H9 (cell line): Measurements from ENCODE around the gene CTSW. TPM values are rescaled to one million over a fixed set of nuclear protein-coding genes. Genes with fewer than 3 reads are reported as not detected.
A peak's percentile ranks its signal among the peaks of the same experiment; 100 is the strongest.

Experiments
- DNase-seq: peaks from one replicate; pipeline ENCODE4 v3.0.0-alpha.2; 2017
- H2AFZ ChIP-seq: one replicate; pipeline ENCODE4 v1.6.1; 2013; ENCODE audit warnings: mild to moderate bottlenecking, low read length, control low read depth, moderate library complexity
- H2AK5ac ChIP-seq: 2 replicates; pipeline ENCODE4 v1.6.1; 2013; ENCODE audit warnings: low read length, control low read depth, mixed read lengths; ENCODE audit not compliant: insufficient read length
- H2BK120ac ChIP-seq: one replicate; pipeline ENCODE4 v1.6.1; 2013; ENCODE audit warnings: low read depth, mild to moderate bottlenecking, low read length, control low read depth, inconsistent platforms; ENCODE audit not compliant: poor library complexity, severe bottlenecking
- H2BK12ac ChIP-seq: 2 replicates; pipeline ENCODE4 v1.6.1; 2013; ENCODE audit warnings: low read length, control low read depth, mixed read lengths, low read depth; ENCODE audit not compliant: insufficient read length
- H2BK15ac ChIP-seq: 2 replicates; pipeline ENCODE4 v1.6.1; 2013; ENCODE audit warnings: low read depth, low read length, control low read depth
- H2BK20ac ChIP-seq: one replicate; pipeline ENCODE4 v1.6.1; 2013; ENCODE audit warnings: low read depth, mild to moderate bottlenecking, low read length, control low read depth, inconsistent platforms; ENCODE audit not compliant: poor library complexity, severe bottlenecking
- H2BK5ac ChIP-seq: 2 replicates; pipeline ENCODE4 v1.6.1; 2013; ENCODE audit warnings: low read length, control low read depth, mixed read lengths; ENCODE audit not compliant: insufficient read length
- H3K14ac ChIP-seq: 2 replicates; pipeline ENCODE4 v1.6.1; 2013; ENCODE audit warnings: low read length, control low read depth; ENCODE audit not compliant: insufficient read depth
- H3K18ac ChIP-seq: 2 replicates; pipeline ENCODE4 v1.6.1; 2013; ENCODE audit warnings: low read depth, mild to moderate bottlenecking, mixed read lengths, low read length, control low read depth; ENCODE audit not compliant: insufficient read length
- H3K23ac ChIP-seq: 2 replicates; pipeline ENCODE4 v1.6.1; 2013; ENCODE audit warnings: low read length, control low read depth, mixed read lengths, low read depth; ENCODE audit not compliant: insufficient read length
- H3K23me2 ChIP-seq: 2 replicates; pipeline ENCODE4 v1.6.1; 2013; ENCODE audit warnings: low read depth, mild to moderate bottlenecking, mixed read lengths, low read length, control low read depth; ENCODE audit not compliant: insufficient read length, poor library complexity, severe bottlenecking
- H3K27ac ChIP-seq: 2 replicates; pipeline ENCODE4 v1.5.1; 2013; ENCODE audit warnings: low read length, control low read depth, mixed read lengths, low read depth; ENCODE audit not compliant: insufficient read length
- H3K27me3 ChIP-seq: 2 replicates; pipeline ENCODE4 v1.6.1; 2013; ENCODE audit warnings: low read length, control low read depth, inconsistent platforms; ENCODE audit not compliant: insufficient read depth
- H3K4ac ChIP-seq: 2 replicates; pipeline ENCODE4 v1.6.1; 2013; ENCODE audit warnings: low read depth, mild to moderate bottlenecking, control low read depth, inconsistent platforms, low read length, moderate library complexity
- H3K4me1 ChIP-seq: 2 replicates; pipeline ENCODE4 v1.6.1; 2013; ENCODE audit warnings: low read length, control low read depth, inconsistent platforms; ENCODE audit not compliant: insufficient read depth
- H3K4me2 ChIP-seq: 2 replicates; pipeline ENCODE4 v1.6.1; 2013; ENCODE audit warnings: low read length, control low read depth, mixed read lengths; ENCODE audit not compliant: insufficient read length, insufficient read depth
- H3K56ac ChIP-seq: 2 replicates; pipeline ENCODE4 v1.6.1; 2013; ENCODE audit warnings: low read depth, mild to moderate bottlenecking, mixed read lengths, low read length, control low read depth; ENCODE audit not compliant: insufficient read length
- H3K79me1 ChIP-seq: 2 replicates; pipeline ENCODE4 v1.6.1; 2013; ENCODE audit warnings: low read depth, mild to moderate bottlenecking, moderate library complexity, low read length, control low read depth, inconsistent platforms; ENCODE audit not compliant: insufficient read depth, poor library complexity, severe bottlenecking
- H3K79me2 ChIP-seq: 2 replicates; pipeline ENCODE4 v1.6.1; 2013; ENCODE audit warnings: low read length, control low read depth, inconsistent platforms; ENCODE audit not compliant: insufficient read depth
- H3K9ac ChIP-seq: 2 replicates; pipeline ENCODE4 v1.6.1; 2013; ENCODE audit warnings: low read length, control low read depth, mixed read lengths; ENCODE audit not compliant: insufficient read length; ENCODE audit errors: extremely low read depth
- H3K9me3 ChIP-seq: one replicate; pipeline ENCODE4 v1.6.1; 2013; ENCODE audit warnings: low read depth, low read length, inconsistent platforms; ENCODE audit not compliant: control insufficient read depth
- H3T11ph ChIP-seq: one replicate; pipeline ENCODE4 v1.6.1; 2013; ENCODE audit warnings: mild to moderate bottlenecking, low read length, control low read depth, inconsistent platforms
- H4K20me1 ChIP-seq: one replicate; pipeline ENCODE4 v1.6.1; 2013; ENCODE audit not compliant: control insufficient read depth, insufficient read length, insufficient read depth
- H4K5ac ChIP-seq: 2 replicates; pipeline ENCODE4 v1.6.1; 2013; ENCODE audit warnings: low read depth, mild to moderate bottlenecking, mixed read lengths, low read length, control low read depth; ENCODE audit not compliant: insufficient read length
- H4K8ac ChIP-seq: replicated peaks from 2 replicates; pipeline ENCODE4 v1.6.1; 2013; ENCODE audit warnings: low read length, control low read depth, mixed read lengths, low read depth; ENCODE audit not compliant: insufficient read length
- H4K91ac ChIP-seq: 2 replicates; pipeline ENCODE4 v1.6.1; 2013; ENCODE audit warnings: low read depth, mild to moderate bottlenecking, moderate library complexity, mixed read lengths, low read length, control low read depth; ENCODE audit not compliant: insufficient read length
- H3K27ac Mint-ChIP-seq, 3 experiments: 2 replicates in 2 of 3; 3 replicates in 1 of 3; pipeline ENCODE4 v1.8.0; 2020 to 2021; ENCODE audit warnings: mixed read lengths in 3 of 3, mild to moderate bottlenecking in 1 of 3, moderate library complexity in 1 of 3
- H3K27me3 Mint-ChIP-seq: 2 replicates; pipeline ENCODE4 v1.8.0; 2021; ENCODE audit warnings: low read depth, mild to moderate bottlenecking, moderate library complexity, mixed read lengths
- H3K36me3 Mint-ChIP-seq, 3 experiments: 2 replicates in 2 of 3; 3 replicates in 1 of 3; pipeline ENCODE4 v1.8.0; 2020 to 2021; ENCODE audit warnings: low read depth in 3 of 3, mixed read lengths in 3 of 3; ENCODE audit not compliant: insufficient read depth in 1 of 3
- H3K4me1 Mint-ChIP-seq, 2 experiments: 2 replicates each; pipeline ENCODE4 v1.8.0; 2020; ENCODE audit warnings: mixed read lengths in 2 of 2
- H3K4me3 Mint-ChIP-seq, 2 experiments: 2 replicates in 1 of 2; 3 replicates in 1 of 2; pipeline ENCODE4 v1.8.0; 2020 to 2021; ENCODE audit warnings: mild to moderate bottlenecking in 2 of 2, mixed read lengths in 2 of 2, moderate library complexity in 1 of 2
- H3K9me3 Mint-ChIP-seq, 2 experiments: 2 replicates in 1 of 2; 3 replicates in 1 of 2; pipeline ENCODE4 v1.8.0; 2020; ENCODE audit warnings: mild to moderate bottlenecking in 2 of 2, mixed read lengths in 2 of 2, moderate library complexity in 1 of 2
- WGBS: extraction: QIAGEN DNeasy Blood & Tissue Kit; methylation state at CpG from one replicate; pipeline ENCODE4 v1.1.7; 2013; ENCODE audit warnings: missing lambda C conversion rate, low lambda C conversion rate, mixed read lengths; ENCODE audit not compliant: insufficient read length; ENCODE audit errors: extremely low coverage; 5-methylcytosine and 5-hydroxymethylcytosine counted together
- total RNA-seq: library from RNA; stranded (reverse); gene quantifications from 2 replicates; pipeline ENCODE4 v1.2.1, GENCODE V29; 2021
- TF ChIP-seq, protein P1 (sequence below): fragments of 200-600 bp; sonication (generic); conservative IDR thresholded peaks from 3 replicates; pipeline ENCODE4 v1.8.0; 2021; ENCODE audit warnings: antibody characterized with exemption, mild to moderate bottlenecking

The CTSW gene
- total RNA-seq, 1 experiment from 2014 or later = not detected

DNA sequence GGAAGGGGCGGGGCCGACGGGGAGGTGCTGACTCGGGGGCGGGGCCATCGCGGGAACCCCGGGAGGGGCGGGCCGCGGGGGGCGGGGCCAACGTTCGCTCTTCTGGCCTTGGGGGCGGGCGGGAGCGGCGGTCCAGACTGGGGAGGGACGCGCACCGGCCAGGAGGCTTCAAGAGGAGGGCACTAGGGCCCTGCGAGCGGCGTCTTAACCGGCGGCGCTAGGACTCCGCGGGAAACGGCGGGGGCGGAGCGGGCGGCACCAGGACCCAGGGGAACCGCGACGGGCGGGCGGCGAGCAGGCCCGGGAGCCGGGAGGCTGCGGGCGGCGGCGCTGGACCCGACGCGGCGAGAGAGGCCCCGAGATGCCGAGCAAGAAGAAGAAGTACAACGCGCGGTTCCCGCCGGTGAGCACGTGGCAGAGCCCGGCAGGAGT is 39.5 kb downstream of the CTSW start, which contains the start of gene DRAP1:
DRAP1 (plus strand) TSS at position 286 of the 432 bp plus-strand sequence; CDS start at position 362, 76 bp downstream.
- DNase-seq = peak; percentile 99
- peak within 1 kb of the TSS in 2 of 3 experiments; percentile 72 to 86; a peak in 2 of 7 replicates for H3K27ac Mint-ChIP-seq
- Histone ChIP-seq H2BK5ac (no peak within 1 kb of the TSS), H2BK15ac (no peak within 1 kb of the TSS), H4K5ac (no peak within 1 kb of the TSS), H3K18ac (peak within 1 kb of the TSS; percentile 56), H3K4me2 (peak within 1 kb of the TSS; percentile 60), H2BK120ac (no peak within 1 kb of the TSS), H3K23ac (no peak within 1 kb of the TSS), H3K79me1 (no peaks in the 10 kb centered on the region), H2AFZ (no peak within 1 kb of the TSS), H3K4ac (no peak within 1 kb of the TSS), H3T11ph (no peak within 1 kb of the TSS), H2AK5ac (no peak within 1 kb of the TSS), H3K27me3 (no peaks in the 10 kb centered on the region), H3K56ac (no peak within 1 kb of the TSS), H3K4me1 (no peaks in the 10 kb centered on the region; the same call in 1 of the 2 replicates), H2BK20ac (no peak within 1 kb of the TSS), H3K27ac (no peak within 1 kb of the TSS), H3K23me2 (peaks cover 11% of the 10 kb centered on the region), H3K9me3 (no peaks in the 10 kb centered on the region), H3K14ac (peak within 1 kb of the TSS; percentile 92), H2BK12ac (no peak within 1 kb of the TSS), H3K79me2 (no peaks in the 10 kb centered on the region), H3K9ac (peak within 1 kb of the TSS; percentile 81), H4K20me1 (no peaks in the 10 kb centered on the region), H4K91ac (no peak within 1 kb of the TSS), H4K8ac (no peak within 1 kb of the TSS)
- H3K4me1 Mint-ChIP-seq = peaks cover 21 to 28% of the 10 kb centered on the region in 2 experiments
- H3K9me3 Mint-ChIP-seq = no peaks in the 10 kb centered on the region; a peak in 1 of 5 replicates
- peak within 1 kb of the TSS; percentile 84 to 93 for H3K4me3 Mint-ChIP-seq
- WGBS = no CpG with 5 or more reads among the region's 59 CpGs
- TF ChIP-seq, protein P1, sequence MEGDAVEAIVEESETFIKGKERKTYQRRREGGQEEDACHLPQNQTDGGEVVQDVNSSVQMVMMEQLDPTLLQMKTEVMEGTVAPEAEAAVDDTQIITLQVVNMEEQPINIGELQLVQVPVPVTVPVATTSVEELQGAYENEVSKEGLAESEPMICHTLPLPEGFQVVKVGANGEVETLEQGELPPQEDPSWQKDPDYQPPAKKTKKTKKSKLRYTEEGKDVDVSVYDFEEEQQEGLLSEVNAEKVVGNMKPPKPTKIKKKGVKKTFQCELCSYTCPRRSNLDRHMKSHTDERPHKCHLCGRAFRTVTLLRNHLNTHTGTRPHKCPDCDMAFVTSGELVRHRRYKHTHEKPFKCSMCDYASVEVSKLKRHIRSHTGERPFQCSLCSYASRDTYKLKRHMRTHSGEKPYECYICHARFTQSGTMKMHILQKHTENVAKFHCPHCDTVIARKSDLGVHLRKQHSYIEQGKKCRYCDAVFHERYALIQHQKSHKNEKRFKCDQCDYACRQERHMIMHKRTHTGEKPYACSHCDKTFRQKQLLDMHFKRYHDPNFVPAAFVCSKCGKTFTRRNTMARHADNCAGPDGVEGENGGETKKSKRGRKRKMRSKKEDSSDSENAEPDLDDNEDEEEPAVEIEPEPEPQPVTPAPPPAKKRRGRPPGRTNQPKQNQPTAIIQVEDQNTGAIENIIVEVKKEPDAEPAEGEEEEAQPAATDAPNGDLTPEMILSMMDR = no peak
- H3K36me3 Mint-ChIP-seq = peaks cover 1 to 25% (median 23%) of the 10 kb centered on the region in 3 experiments; a peak in 6 of 7 replicates
- H3K27me3 Mint-ChIP-seq = peaks cover 4% of the 10 kb centered on the region
